ENCODE measurements around the gene RFX3. TPM values are rescaled to one million over a fixed set of nuclear protein-coding genes. Genes with fewer than 3 reads are reported as not detected.

The RFX3 gene
- total RNA-seq, 1 experiment from 2014 or later, result 7.4 TPM

DNA sequence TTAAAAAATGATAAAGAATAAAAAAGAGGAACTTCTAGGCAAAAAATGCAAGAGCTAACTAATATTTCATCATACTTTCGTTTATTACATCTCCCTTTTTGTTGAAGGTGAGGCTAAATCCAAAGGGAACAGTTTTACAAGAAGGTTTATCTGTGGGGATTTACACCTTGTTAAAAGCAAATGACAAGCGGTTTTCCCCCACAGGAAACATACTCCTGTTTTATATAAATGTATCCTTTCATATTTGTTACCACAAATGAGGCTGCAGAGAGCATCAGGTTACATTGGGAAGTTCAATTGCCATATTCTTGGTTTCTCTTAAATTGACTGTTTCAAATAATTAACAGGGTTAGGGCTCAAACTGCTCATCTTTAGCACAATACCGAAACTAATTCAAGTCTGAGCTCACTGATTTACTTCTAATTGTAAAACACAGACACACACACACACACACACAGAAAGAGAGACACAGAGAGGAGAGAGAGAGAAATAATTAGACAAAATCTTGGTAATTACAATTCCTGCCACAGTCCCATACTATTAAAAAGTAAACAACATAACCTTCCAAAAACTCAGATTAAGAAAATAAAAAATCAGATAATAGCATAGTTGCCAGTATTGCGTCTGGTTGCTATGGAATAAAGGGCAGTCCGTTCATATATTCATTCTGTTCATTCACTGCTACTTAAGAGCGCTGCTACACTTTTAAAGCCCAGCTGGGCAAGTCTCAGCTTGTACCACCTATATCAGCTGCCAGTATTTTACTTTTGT is 17.1 kb downstream of the RFX3 start:
- BruUV-seq (replicated peaks), result TSS peak; percentile 20
- Histone ChIP-seq H3K27me3 (replicated peaks; ENCODE audit: insufficient read depth, low read depth, low read length, poor library complexity) (no peaks in the 10 kb centered on the region), H3K27ac (ENCODE audit: low read depth, low read length, poor library complexity, severe bottlenecking) (peak overlapping the region; percentile 80), H3K9me3 (ENCODE audit: low read depth, low read length, poor library complexity, severe bottlenecking) (no peaks in the 10 kb centered on the region), H3K4me3 (ENCODE audit: low read depth, low read length, poor library complexity, severe bottlenecking) (peak overlapping the region; percentile 36), H3K36me3 (ENCODE audit: insufficient read depth, low read length, poor library complexity, severe bottlenecking) (no peaks in the 10 kb centered on the region), H3K4me1 (ENCODE audit: insufficient read depth, low read length, poor library complexity, severe bottlenecking) (peaks cover 57% of the 10 kb centered on the region)
- intact Hi-C loops (cut with micrococcal nuclease; ENCODE audit: unreplicated experiment), result no loop called here
- no peak for TF ChIP-seq EZH2 (IDR thresholded peaks at IDR 0.05; ENCODE audit: borderline replicate concordance, low read depth, low read length, poor library complexity, severe bottlenecking)
- TF ChIP-seq, protein P1, sequence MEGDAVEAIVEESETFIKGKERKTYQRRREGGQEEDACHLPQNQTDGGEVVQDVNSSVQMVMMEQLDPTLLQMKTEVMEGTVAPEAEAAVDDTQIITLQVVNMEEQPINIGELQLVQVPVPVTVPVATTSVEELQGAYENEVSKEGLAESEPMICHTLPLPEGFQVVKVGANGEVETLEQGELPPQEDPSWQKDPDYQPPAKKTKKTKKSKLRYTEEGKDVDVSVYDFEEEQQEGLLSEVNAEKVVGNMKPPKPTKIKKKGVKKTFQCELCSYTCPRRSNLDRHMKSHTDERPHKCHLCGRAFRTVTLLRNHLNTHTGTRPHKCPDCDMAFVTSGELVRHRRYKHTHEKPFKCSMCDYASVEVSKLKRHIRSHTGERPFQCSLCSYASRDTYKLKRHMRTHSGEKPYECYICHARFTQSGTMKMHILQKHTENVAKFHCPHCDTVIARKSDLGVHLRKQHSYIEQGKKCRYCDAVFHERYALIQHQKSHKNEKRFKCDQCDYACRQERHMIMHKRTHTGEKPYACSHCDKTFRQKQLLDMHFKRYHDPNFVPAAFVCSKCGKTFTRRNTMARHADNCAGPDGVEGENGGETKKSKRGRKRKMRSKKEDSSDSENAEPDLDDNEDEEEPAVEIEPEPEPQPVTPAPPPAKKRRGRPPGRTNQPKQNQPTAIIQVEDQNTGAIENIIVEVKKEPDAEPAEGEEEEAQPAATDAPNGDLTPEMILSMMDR (conservative IDR thresholded peaks at IDR 0.05; ENCODE audit: low read depth, low read length), result no peak
- POLR2A ChIA-PET (ENCODE audit: low non-redundant PET), result interaction anchor here (0.6 to 1.8 kb wide), 2 partner anchors 17 to 183 kb away, joined by 5 to 9 read pairs; partner anchors contain the start of gene RFX3
- peak; percentile 55 for DNase-seq (ENCODE audit: low spot score)
- CTCF ChIA-PET, result no interaction called here

DNA sequence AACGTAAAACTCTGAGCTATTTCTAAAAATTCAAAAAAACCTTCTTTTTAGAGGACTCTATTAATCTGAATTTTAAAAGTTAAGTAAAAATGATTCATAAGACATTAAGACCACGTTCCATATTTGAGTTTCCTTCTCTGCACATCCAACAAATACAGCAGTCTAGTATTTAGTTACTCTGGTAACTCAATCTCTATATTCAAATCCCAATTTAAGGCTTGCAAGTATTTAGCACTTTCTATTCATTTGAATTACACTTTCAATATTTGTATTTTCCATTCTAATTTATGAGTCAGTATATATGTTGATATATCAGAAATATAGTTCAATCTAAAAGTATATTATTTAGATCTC is 17.7 kb downstream of the RFX3 start:
- H3K27ac ChIP-seq (ENCODE audit: low read depth, low read length, poor library complexity, severe bottlenecking), result peak overlapping the region; percentile 80
- H3K4me3 ChIP-seq (ENCODE audit: low read depth, low read length, poor library complexity, severe bottlenecking), result peak overlapping the region; percentile 36
- H3K27me3 ChIP-seq (replicated peaks; ENCODE audit: insufficient read depth, low read depth, low read length, poor library complexity), result no peaks in the 10 kb centered on the region
- no TSS peak for BruUV-seq (replicated peaks)
- H3K36me3 ChIP-seq (ENCODE audit: insufficient read depth, low read length, poor library complexity, severe bottlenecking), result no peaks in the 10 kb centered on the region
- POLR2A ChIA-PET (ENCODE audit: low non-redundant PET), result interaction anchor here (1.8 kb wide), 1 partner anchor 18 kb away, joined by 9 read pairs; the partner anchor contains the start of gene RFX3
- no peak for DNase-seq (ENCODE audit: low spot score)
- CTCF ChIA-PET, result no interaction called here
- H3K9me3 ChIP-seq (ENCODE audit: low read depth, low read length, poor library complexity, severe bottlenecking), result no peaks in the 10 kb centered on the region
- intact Hi-C loops (cut with micrococcal nuclease; ENCODE audit: unreplicated experiment), result no loop called here
- H3K4me1 ChIP-seq (ENCODE audit: insufficient read depth, low read length, poor library complexity, severe bottlenecking), result peaks cover 52% of the 10 kb centered on the region
- no peak for TF ChIP-seq EZH2 (IDR thresholded peaks at IDR 0.05; ENCODE audit: borderline replicate concordance, low read depth, low read length, poor library complexity, severe bottlenecking)
- TF ChIP-seq, protein P1 (conservative IDR thresholded peaks at IDR 0.05; ENCODE audit: low read depth, low read length), result no peak

DNA sequence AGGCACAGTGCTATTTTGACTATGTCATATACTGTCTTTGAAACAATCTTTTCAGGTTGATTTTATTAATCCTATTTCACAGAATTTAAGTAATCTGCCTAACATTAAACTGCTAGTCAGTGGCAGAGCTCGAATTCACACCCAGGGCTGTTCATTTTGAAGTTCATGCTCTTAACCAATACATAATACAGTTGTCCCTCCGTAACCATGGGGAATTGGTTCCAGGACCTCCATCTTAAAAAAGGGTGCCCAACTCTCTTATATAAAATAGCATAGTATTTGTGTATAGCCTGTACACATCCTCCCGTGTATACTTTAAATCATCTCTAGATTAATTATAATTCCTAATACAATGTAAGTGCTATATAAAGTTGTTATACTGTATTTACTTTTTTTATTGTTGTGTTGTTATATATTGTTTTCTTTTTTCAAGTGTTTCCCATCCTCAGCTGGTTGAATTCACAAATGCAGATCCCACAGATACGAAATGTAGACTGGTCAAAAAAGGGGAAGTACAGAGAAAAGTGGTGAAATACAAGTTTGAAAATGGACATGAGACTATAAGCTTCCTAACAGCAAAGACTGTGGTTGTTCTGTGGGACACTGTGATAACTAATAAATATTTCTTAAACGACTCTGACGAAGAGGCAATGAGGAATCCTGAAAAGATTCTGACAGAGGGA is 18.3 kb downstream of the RFX3 start:
- no peak for TF ChIP-seq EZH2 (IDR thresholded peaks at IDR 0.05; ENCODE audit: borderline replicate concordance, low read depth, low read length, poor library complexity, severe bottlenecking)
- TF ChIP-seq, protein P1 (conservative IDR thresholded peaks at IDR 0.05; ENCODE audit: low read depth, low read length), result no peak
- H3K4me3 ChIP-seq (ENCODE audit: low read depth, low read length, poor library complexity, severe bottlenecking), result no peak overlapping the region
- CTCF ChIA-PET, result no interaction called here
- no peaks in the 10 kb centered on the region for H3K36me3 ChIP-seq (ENCODE audit: insufficient read depth, low read length, poor library complexity, severe bottlenecking)
- peaks cover 51% of the 10 kb centered on the region for H3K4me1 ChIP-seq (ENCODE audit: insufficient read depth, low read length, poor library complexity, severe bottlenecking)
- H3K27me3 ChIP-seq (replicated peaks; ENCODE audit: insufficient read depth, low read depth, low read length, poor library complexity), result no peaks in the 10 kb centered on the region
- no peaks in the 10 kb centered on the region for H3K9me3 ChIP-seq (ENCODE audit: low read depth, low read length, poor library complexity, severe bottlenecking)
- intact Hi-C loops (cut with micrococcal nuclease; ENCODE audit: unreplicated experiment), result no loop called here
- BruUV-seq (replicated peaks), result no TSS peak
- POLR2A ChIA-PET (ENCODE audit: low non-redundant PET), result interaction anchor here (0.5 to 1.8 kb wide), 2 partner anchors 19 to 130 kb away, joined by 3 to 9 read pairs; partner anchors contain the start of gene RFX3
- peak overlapping the region; percentile 80 for H3K27ac ChIP-seq (ENCODE audit: low read depth, low read length, poor library complexity, severe bottlenecking)
- no peak for DNase-seq (ENCODE audit: low spot score)
